OCI-LY1 (cell line): ENCODE measurements around the gene TTC16.

Source experiments
- CTCF ChIP-seq: fragments of 200-600 bp; sonication (generic), shearing (Covaris generic); IDR thresholded peaks from 2 replicates; pipeline ENCODE4 v1.5.1; 2017; ENCODE audit warnings: mild to moderate bottlenecking, antibody characterized with exemption, low read length, moderate library complexity, mixed read lengths
- EZH2 ChIP-seq: fragments of 200-600 bp; sonication (generic), shearing (Covaris generic); IDR thresholded peaks from 2 replicates; pipeline ENCODE4 v1.8.0; 2017; ENCODE audit warnings: borderline replicate concordance, mixed run types, mild to moderate bottlenecking, antibody characterized with exemption, low read length, moderate library complexity, mixed read lengths

GRCh38 chr9:127754099-127755060, 38.5 kb downstream of the TTC16 start:
- TF ChIP-seq CTCF (no peak), EZH2 (no peak)
